ACC112 (cell line): ENCODE results near the gene GPANK1.

ENCODE experiments used
- H2AFZ ChIP-seq: fragments of 200-600 bp; sonication (generic); one replicate; pipeline ENCODE4 v1.6.0; 2017; ENCODE audit warnings: antibody characterized with exemption, low read length; ENCODE audit not compliant: unreplicated experiment
- H3K27ac ChIP-seq: fragments of 200-600 bp; sonication (generic); 2 replicates; pipeline ENCODE4 v1.5.1; 2014; ENCODE audit warnings: low read depth, mild to moderate bottlenecking, antibody characterized with exemption, low read length, moderate library complexity
- H3K27me3 ChIP-seq: fragments of 200-600 bp; sonication (generic); 2 replicates; pipeline ENCODE4 v1.6.1; 2014; ENCODE audit warnings: mild to moderate bottlenecking, antibody characterized with exemption, low read length, moderate library complexity, mixed read lengths; ENCODE audit not compliant: insufficient read depth
- H3K36me3 ChIP-seq: fragments of 200-600 bp; sonication (generic); 2 replicates; pipeline ENCODE4 v1.6.1; 2016; ENCODE audit warnings: mild to moderate bottlenecking, antibody characterized with exemption, low read length, moderate library complexity, mixed read lengths; ENCODE audit not compliant: insufficient read depth
- H3K4me1 ChIP-seq: fragments of 200-600 bp; sonication (generic); one replicate; pipeline ENCODE4 v1.6.1; 2016; ENCODE audit warnings: low read length, mixed read lengths; ENCODE audit not compliant: insufficient read depth, unreplicated experiment, control insufficient read depth
- H3K4me3 ChIP-seq: fragments of 200-600 bp; sonication (generic); 2 replicates; pipeline ENCODE4 v1.5.1; 2014; ENCODE audit warnings: mild to moderate bottlenecking, low read depth, low read length
- H3K79me2 ChIP-seq: fragments of 200-600 bp; sonication (generic); one replicate; pipeline ENCODE4 v1.6.0; 2016; ENCODE audit warnings: low read length; ENCODE audit not compliant: control insufficient read depth, unreplicated experiment, insufficient read depth

Gene GPANK1

GRCh38 chr6:31705931-31706330, 41.1 kb upstream of the GPANK1 start:
- no peak overlapping the region for H3K4me3 ChIP-seq
- peaks cover 9% of the 10 kb centered on the region for H3K4me1 ChIP-seq
- peaks cover 21% of the 10 kb centered on the region for H3K79me2 ChIP-seq
- H2AFZ ChIP-seq = no peak overlapping the region
- no peaks in the 10 kb centered on the region for H3K36me3 ChIP-seq
- no peaks in the 10 kb centered on the region for H3K27me3 ChIP-seq
- H3K27ac ChIP-seq = no peak overlapping the region

GRCh38 chr6:31702819-31703716, 38.3 kb upstream of the GPANK1 start, which contains the start of gene ABHD16A:
Gene ABHD16A (minus strand): TSS chr6:31703324. CDS start chr6:31703281, 43 bp downstream.
- no peaks in the 10 kb centered on the region for H3K27me3 ChIP-seq
- 0 out of 2 replicates have a peak, but pooled peaks cover 2% of the 10 kb centered on the region for H3K36me3 ChIP-seq
- peak within 1 kb of the TSS; percentile 88 for H3K4me3 ChIP-seq
- H3K79me2 ChIP-seq = peaks cover 23% of the 10 kb centered on the region
- H3K4me1 ChIP-seq = peaks cover 10% of the 10 kb centered on the region
- H2AFZ ChIP-seq = peak within 1 kb of the TSS; percentile 93
- H3K27ac ChIP-seq = peak within 1 kb of the TSS; percentile 87

GRCh38 chr6:31702405-31702818, 37.6 kb upstream of the GPANK1 start:
- Histone ChIP-seq H3K36me3 (0 out of 2 replicates have a peak, but pooled peaks cover 2% of the 10 kb centered on the region), H3K79me2 (peaks cover 23% of the 10 kb centered on the region), H3K4me1 (peaks cover 17% of the 10 kb centered on the region), H3K27ac (peak overlapping the region; percentile 87), H3K4me3 (peak overlapping the region; percentile 88), H2AFZ (peak overlapping the region; percentile 93), H3K27me3 (no peaks in the 10 kb centered on the region)

GRCh38 chr6:31701666-31702404, 37.0 kb upstream of the GPANK1 start:
- H2AFZ ChIP-seq = peak overlapping the region; percentile 93
- H3K36me3 ChIP-seq = 0 out of 2 replicates have a peak, but pooled peaks cover 2% of the 10 kb centered on the region
- H3K79me2 ChIP-seq = peaks cover 23% of the 10 kb centered on the region
- no peaks in the 10 kb centered on the region for H3K27me3 ChIP-seq
- H3K4me1 ChIP-seq = peaks cover 17% of the 10 kb centered on the region
- peak overlapping the region; percentile 87 for H3K27ac ChIP-seq
- peak overlapping the region; percentile 88 for H3K4me3 ChIP-seq

- Histone ChIP-seq H3K79me2 (peaks cover 23% of the 10 kb centered on the region), H2AFZ (no peak overlapping the region), H3K27ac (no peak overlapping the region), H3K27me3 (no peaks in the 10 kb centered on the region), H3K4me3 (no peak overlapping the region; the same call in 1 of the 2 replicates), H3K36me3 (0 out of 2 replicates have a peak, but pooled peaks cover 2% of the 10 kb centered on the region), H3K4me1 (peaks cover 17% of the 10 kb centered on the region)
Measured at GRCh38 chr6:31700740-31701401, 36.1 kb upstream of the GPANK1 start.

GRCh38 chr6:31697555-31697954, 32.8 kb upstream of the GPANK1 start:
- Histone ChIP-seq H3K27ac (peak overlapping the region; percentile 2; the same call in 1 of the 2 replicates), H3K79me2 (peaks cover 19% of the 10 kb centered on the region), H3K4me3 (no peak overlapping the region), H3K4me1 (peaks cover 17% of the 10 kb centered on the region), H2AFZ (no peak overlapping the region), H3K36me3 (peaks cover 6% of the 10 kb centered on the region; the same call in 1 of the 2 replicates), H3K27me3 (no peaks in the 10 kb centered on the region)

GRCh38 chr6:31693535-31693934, 28.7 kb upstream of the GPANK1 start:
- Histone ChIP-seq H3K36me3 (peaks cover 4% of the 10 kb centered on the region; the same call in 1 of the 2 replicates), H2AFZ (no peak overlapping the region), H3K27me3 (no peaks in the 10 kb centered on the region), H3K27ac (no peak overlapping the region), H3K79me2 (no peaks in the 10 kb centered on the region), H3K4me1 (peaks cover 7% of the 10 kb centered on the region), H3K4me3 (no peak overlapping the region)

- H3K79me2 ChIP-seq = no peaks in the 10 kb centered on the region
- no peak overlapping the region for H3K4me3 ChIP-seq
- H3K36me3 ChIP-seq = peaks cover 4% of the 10 kb centered on the region; the same call in 1 of the 2 replicates
- peaks cover 4% of the 10 kb centered on the region for H3K4me1 ChIP-seq
- H3K27ac ChIP-seq = no peak overlapping the region
- H2AFZ ChIP-seq = no peak overlapping the region
- H3K27me3 ChIP-seq = no peaks in the 10 kb centered on the region
Measured at GRCh38 chr6:31692886-31693285, 28.1 kb upstream of the GPANK1 start.

- H2AFZ ChIP-seq = no peak overlapping the region
- no peaks in the 10 kb centered on the region for H3K27me3 ChIP-seq
- no peaks in the 10 kb centered on the region for H3K79me2 ChIP-seq
- peaks cover 4% of the 10 kb centered on the region; the same call in 1 of the 2 replicates for H3K36me3 ChIP-seq
- no peak overlapping the region for H3K27ac ChIP-seq
- H3K4me3 ChIP-seq = no peak overlapping the region
- no peaks in the 10 kb centered on the region for H3K4me1 ChIP-seq
Measured at GRCh38 chr6:31692353-31692752, 27.6 kb upstream of the GPANK1 start.

- Histone ChIP-seq H3K4me3 (no peak overlapping the region), H3K27ac (no peak overlapping the region), H3K79me2 (no peaks in the 10 kb centered on the region), H3K4me1 (no peaks in the 10 kb centered on the region), H3K27me3 (no peaks in the 10 kb centered on the region), H3K36me3 (peaks cover 4% of the 10 kb centered on the region; the same call in 1 of the 2 replicates), H2AFZ (no peak overlapping the region)
Measured at GRCh38 chr6:31691564-31692108, 26.8 kb upstream of the GPANK1 start.
